SK-N-MC (cell line): ENCODE measurements around the gene C4B.

Experiments
- EZH2 ChIP-seq: fragments of 200-600 bp; sonication (generic); IDR thresholded peaks from one replicate; pipeline ENCODE4 v1.6.1; 2017; ENCODE audit warnings: antibody characterized with exemption
- POLR2AphosphoS5 ChIP-seq: IDR thresholded peaks from 2 replicates; pipeline ENCODE4 v1.6.1; 2012; ENCODE audit warnings: mild to moderate bottlenecking, low read depth, low read length, borderline replicate concordance

DNA sequence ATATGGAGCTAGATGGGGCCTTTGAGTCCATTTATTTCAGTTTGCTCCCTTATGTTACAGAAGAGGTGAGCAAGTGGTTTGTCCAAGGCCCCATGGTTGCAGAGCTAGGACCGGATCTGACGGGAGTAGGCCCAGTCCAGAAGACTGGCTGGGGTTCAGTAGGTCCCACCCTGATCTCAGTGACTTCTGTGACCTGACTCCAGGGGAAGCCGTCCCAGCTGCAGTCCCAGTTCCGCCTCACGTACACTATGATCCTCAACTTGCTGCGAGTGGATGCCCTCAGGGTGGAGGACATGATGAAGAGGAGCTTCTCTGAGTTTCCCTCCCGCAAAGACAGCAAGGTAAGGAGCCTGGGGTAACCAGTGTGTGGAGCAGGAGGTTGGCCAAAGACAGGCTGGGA, 48.1 kb upstream of the C4B start:
- TF ChIP-seq POLR2AphosphoS5 (no peak), EZH2 (no peak)
